DMS53 treated with DMSO at 0.1 percent for 48 hours (cell line): Measurements from ENCODE around the gene SLX4.
"Not testable (repeated sequence)": the region's sequence is repeated elsewhere in the genome, so short reads cannot be mapped to it uniquely, and the experiment has no call there.

Source experiments
- DNase-seq: peaks from one replicate; lab custom pipeline; 2025; ENCODE audit not compliant: unreplicated experiment; lab: John Stamatoyannopoulos, UW

The SLX4 gene

GRCh38 chr16:3611146-3611975 lies at the start of gene SLX4:
TSS of gene SLX4 (minus strand) at chr16:3611606. CDS start at chr16:3608964, 2,642 bp downstream.
- DNase-seq = peak; percentile 77

GRCh38 chr16:3659251-3659650 lies 47.8 kb upstream of the SLX4 start:
- DNase-seq = no peak

GRCh38 chr16:3656491-3657468 lies 45.4 kb upstream of the SLX4 start:
- DNase-seq = no peak

GRCh38 chr16:3656160-3656490 lies 44.7 kb upstream of the SLX4 start:
- DNase-seq = not testable (repeated sequence)

- no peak for DNase-seq
These were observed 44.2 kb upstream of the SLX4 start for GRCh38 chr16:3655396-3656159.

GRCh38 chr16:3655030-3655395 lies 43.6 kb upstream of the SLX4 start:
- no peak for DNase-seq

DNA sequence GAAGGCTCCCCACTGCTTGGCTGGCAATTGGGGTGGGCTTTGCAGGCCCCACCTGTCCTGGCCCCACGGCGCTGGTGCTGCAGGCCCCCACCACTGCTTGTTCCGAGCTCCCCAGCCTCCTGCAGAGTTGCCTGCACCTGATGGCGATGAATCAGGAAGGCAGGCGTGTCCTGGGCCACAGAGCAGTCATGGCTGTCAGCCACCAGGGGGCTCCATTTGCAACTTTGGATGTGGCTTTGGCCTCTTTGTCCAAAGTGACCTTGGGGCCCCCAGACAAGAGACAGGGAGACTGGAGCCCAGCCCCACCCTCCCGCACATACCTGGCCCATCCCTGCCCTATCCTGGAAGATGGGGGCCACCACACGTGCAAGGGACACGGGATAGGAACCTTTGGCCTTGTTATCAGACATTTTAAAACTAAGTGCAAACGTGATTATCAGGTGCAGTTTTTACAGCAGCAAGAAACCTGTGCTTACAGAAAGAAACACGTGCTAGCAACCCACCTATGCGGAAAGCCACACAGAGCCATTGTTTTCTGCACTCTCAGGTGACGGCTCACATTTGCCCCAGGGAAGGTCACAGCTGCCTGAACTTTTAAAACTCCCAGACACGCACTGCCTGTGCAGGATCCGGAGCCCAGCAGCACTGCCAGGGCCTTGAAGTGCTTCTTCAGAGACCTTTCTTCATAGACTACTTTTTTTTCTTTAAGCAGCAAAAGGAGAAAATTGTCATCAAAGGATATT lies 43.0 kb upstream of the SLX4 start, which contains the start of gene DNASE1:
Gene DNASE1, plus strand, starts transcription at position 443 of the 743 bp plus-strand sequence. CDS start 683 bp downstream, outside the sequence.
- peak; percentile 18 for DNase-seq

DNA sequence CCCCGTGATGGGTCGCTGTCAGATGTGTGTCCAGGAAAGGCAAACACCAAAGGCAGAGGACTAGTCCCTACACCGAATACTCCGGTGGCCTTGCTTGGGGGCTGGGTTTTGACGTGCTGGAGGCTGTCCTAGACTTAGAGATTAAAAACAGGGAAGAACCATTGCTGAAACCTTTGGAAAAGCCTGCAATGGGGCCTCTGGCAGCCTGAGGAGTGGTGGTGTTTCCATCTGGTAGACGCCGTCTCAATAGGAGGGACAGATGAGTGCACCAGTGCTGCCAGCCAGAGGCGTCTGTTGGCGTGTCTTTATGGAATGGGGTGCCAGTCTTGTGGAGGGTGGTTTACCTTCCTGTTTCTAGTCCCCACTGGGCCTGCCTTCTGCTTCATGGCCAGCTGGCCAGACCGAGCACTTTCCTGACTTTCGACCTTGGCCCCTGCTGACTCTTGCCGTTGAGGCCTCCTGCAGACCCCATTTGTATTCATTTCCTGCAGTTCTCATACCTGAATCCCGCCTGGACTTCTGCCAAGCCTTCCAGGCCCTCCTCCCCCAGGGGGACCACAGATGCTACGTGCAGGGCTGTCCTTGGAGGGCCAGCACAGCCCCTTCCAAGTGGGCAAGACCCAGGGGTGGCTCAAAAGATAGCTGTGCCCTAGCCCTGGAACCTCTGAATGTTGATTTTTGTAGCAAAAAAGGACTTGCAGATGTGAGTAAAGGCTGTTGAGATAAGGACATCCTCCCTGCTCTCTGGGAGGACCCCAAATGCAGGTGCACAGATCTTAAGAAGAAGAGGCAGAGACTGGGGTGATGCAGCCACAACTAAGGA lies 41.2 kb upstream of the SLX4 start:
- DNase-seq = no peak

DNA sequence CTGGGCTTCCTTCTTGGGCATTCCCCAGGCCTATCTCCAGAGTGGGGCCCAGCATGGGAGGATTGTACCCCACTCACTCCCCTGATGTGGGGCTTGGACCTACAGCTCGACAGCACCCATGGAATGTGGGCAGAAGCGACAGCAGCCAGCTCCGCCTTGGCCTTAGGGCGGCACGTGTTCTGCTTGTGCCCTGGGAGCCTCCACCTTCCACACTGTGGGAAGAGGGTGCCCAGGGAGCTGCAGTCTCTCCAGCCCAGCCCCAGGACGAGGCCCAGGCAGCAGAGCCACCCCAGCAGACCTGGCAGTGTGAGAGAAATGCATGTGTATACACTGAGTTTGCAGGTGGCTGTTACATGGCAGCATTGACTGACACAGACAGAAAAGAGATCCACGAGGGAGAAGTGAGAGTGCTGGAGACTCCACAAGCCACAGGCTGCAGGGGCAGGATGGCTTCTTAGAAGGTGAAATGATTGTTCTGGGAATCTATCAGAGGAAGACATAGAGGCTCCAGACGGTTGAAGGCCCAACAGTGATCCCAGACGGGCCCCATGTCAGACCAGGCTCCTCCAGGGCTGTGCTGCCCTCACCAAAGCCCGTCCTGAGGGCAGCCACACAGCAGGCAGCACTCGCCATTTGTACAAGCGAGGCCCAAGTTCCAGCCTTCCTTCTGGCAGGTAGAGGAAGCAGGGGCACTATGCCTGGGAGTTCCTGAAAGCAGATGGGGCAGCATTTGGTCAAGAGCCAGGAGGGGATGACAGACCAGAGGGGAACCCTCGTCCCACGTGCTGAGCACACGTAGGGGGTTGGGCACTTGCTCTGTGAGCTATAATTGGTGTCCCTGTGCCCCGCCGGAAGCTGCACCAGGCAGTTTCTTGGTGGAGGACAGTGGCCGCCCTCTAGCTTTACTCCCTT lies 40.3 kb upstream of the SLX4 start:
- DNase-seq = no peak

DNA sequence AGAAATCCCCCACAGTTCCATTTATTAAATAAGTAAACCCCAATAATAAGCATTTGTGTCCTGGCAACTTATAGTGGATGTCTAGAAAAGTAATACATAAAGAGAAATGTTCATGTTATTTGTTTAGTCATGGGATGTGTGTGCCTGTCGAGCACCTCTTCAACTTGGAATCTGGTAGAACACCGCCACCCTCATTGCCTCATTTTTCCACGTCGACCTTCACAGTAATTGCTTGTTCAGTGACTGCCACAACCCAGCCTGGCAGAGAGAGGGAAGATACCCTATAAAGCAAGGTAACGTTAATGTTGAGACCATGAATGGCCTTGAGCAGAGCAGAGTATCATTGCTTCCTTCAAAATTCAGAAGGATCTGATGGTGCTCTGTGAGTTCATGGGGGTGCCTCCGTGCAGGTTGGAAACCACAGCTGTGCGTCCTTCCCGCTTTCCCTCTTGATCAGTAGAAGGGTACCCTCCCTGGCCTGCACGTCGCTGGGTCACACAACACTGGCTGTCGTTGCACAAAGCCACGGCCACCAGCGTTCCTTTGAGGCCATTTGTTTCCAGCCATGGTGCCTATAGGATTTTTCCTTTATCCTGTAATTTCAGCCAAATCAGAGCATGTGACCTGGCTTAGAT lies 39.3 kb upstream of the SLX4 start:
- DNase-seq = no peak

DNA sequence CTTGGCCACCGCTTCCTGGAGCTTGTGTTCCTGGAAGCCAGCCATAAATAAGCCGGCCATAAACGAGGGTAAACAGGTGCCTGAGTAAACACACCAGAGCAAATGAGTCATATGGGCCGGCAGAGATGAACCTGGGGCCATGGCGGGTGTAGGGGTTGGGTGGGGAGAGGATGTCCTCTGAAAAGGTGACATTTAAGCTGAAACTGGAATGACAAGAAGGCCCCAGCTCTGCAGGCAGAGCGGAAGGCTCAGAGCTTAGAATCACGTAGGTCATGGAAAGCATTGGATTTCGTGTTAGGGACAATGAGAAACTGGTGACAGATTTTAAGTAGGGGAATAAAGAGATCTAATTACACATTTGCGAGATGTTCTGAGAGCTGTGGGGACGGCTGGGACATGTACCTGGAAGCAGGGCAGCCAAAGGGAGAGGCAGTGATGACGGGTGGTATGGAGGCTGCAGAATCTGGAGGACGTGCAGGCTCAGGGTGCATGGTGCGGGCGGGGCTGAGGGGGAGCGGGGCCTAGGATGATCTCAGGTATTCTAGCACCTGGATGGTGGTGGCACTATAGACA lies 35.0 kb upstream of the SLX4 start:
- peak; percentile 94 for DNase-seq

DNA sequence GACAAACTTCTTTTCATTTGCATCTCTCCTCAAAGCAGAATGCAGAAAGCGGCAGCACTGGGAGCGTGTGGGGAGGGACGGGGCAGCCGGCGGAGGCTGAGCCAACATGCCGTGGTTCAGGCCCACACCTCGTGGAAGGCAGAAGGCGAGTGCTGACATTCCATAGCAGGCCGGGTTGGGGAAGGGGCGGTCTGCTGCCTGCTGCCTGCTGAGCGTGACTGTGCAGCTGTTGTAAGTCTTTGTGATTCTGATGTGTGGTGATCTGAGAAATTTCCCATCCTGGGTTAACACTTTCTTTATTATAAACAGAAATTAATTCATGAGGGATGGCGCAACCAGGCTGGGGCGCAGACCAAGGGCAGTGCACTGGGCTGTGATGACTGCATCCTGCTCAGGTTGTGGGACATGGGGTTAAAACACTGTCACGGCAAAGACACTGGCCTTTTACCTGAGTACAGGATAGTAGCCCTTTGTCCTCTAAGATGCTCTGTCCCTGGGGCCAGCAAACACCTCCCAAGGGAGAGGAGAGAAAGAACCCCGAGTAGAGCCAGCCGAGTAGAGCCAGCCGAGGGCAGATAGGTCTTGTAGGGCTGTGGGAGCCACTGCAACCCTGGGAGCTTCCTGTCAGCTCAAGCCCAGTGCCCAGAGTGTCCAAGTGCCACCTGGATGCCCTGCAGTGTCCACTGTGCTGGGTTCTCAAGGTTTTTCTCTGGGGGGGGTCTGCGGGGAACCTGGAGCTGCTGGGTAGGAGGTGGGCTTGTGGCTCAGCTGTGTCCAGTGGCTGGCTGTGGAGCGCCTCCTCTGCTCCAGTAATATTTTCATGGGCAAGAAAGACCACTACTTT lies 34.3 kb upstream of the SLX4 start:
- peak; percentile 70 for DNase-seq

- DNase-seq = no peak
These were observed 33.7 kb upstream of the SLX4 start for GRCh38 chr16:3645108-3645503.

- no peak for DNase-seq
These were observed 31.8 kb upstream of the SLX4 start for GRCh38 chr16:3643095-3643730.

DNA sequence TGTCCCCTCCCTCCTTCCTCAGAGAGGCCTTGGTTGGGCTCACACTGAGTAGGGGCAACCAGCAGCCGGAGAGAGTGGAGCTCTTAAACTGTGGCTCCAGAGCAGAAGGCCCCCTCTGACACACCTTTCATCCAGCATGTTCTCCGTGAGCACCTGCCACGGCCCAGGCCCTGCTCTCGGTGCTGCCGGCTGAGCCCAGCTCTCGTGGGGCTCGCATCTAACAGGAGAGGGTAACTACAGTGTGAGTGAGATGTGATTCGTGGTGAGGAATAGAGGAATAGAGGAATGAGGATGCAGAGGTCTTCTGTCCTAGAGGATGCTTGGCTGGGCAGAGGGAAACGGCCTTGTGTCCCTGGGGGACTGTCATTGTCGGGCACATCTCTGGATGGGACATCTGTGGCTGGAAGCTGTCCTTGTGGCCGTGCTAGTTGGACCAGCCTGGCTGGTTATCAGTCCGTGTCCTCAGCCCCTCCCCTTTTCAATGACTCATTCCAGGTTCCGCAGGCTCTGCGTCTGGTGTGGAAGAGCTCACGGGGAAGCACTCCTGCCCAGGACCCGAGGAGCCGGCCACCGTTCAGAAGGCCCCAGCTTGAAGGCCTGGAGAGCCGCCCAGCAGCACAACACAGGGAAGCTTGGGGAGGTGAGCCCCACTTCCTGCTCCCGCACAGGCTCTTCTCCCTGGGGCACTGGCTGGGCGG lies 31.1 kb upstream of the SLX4 start:
- DNase-seq = peak; percentile 60
